SU-DHL-6 (cell line): Measurements from ENCODE around the gene SLC36A1.

Experiments used
- H2AFZ ChIP-seq: fragments of 200-600 bp; sonication (generic); 2 replicates; pipeline ENCODE4 v1.6.1; 2014; ENCODE audit warnings: low read depth, mild to moderate bottlenecking, moderate library complexity, mixed read lengths, antibody characterized with exemption, low read length; ENCODE audit not compliant: severe bottlenecking
- H3F3A ChIP-seq: fragments of 200-600 bp; shearing (Covaris generic); 2 replicates; pipeline ENCODE4 v1.6.0; 2016; ENCODE audit warnings: antibody characterized with exemption, mild to moderate bottlenecking; ENCODE audit not compliant: insufficient read depth
- H3K27ac ChIP-seq: fragments of 200-600 bp; sonication (generic); 2 replicates; pipeline ENCODE4 v1.5.1; 2016; ENCODE audit warnings: low read depth, mild to moderate bottlenecking, low read length, moderate library complexity, mixed read lengths
- H3K27me3 ChIP-seq: fragments of 200-600 bp; sonication (generic), shearing (Covaris generic); 2 replicates; pipeline ENCODE4 v1.6.0; 2014; ENCODE audit warnings: mild to moderate bottlenecking, low read length
- H3K36me3 ChIP-seq: fragments of 200-600 bp; sonication (generic); 2 replicates; pipeline ENCODE4 v1.6.1; 2014; ENCODE audit warnings: mild to moderate bottlenecking, low read length, mixed read lengths
- H3K4me2 ChIP-seq: fragments of 300-600, 200-600 bp; shearing (Covaris generic), sonication (generic); 2 replicates; pipeline ENCODE4 v1.6.0; 2014; ENCODE audit warnings: low read length, low read depth, mild to moderate bottlenecking; ENCODE audit not compliant: poor library complexity, severe bottlenecking
- H3K4me3 ChIP-seq: fragments of 200-600 bp; sonication (generic); 2 replicates; pipeline ENCODE4 v1.5.1; 2014; ENCODE audit warnings: antibody characterized with exemption, low read length, mild to moderate bottlenecking, mixed read lengths; ENCODE audit not compliant: insufficient read depth, poor library complexity, severe bottlenecking
- H3K79me2 ChIP-seq: fragments of 200-600 bp; sonication (generic); 2 replicates; pipeline ENCODE4 v1.6.1; 2014; ENCODE audit warnings: mild to moderate bottlenecking, low read length, moderate library complexity; ENCODE audit not compliant: insufficient read depth
- H3K9ac ChIP-seq: fragments of 200-600 bp; sonication (generic); 2 replicates; pipeline ENCODE4 v1.7.0; 2014; ENCODE audit warnings: mild to moderate bottlenecking, low read length
- H3K9me2 ChIP-seq: fragments of 200-600 bp; sonication (generic); replicated peaks from 2 replicates; pipeline ENCODE4 v1.6.1; 2014; ENCODE audit warnings: low read length; ENCODE audit not compliant: insufficient read depth
- H3K9me3 ChIP-seq: fragments of 200-600 bp; sonication (generic); 2 replicates; pipeline ENCODE4 v1.6.1; 2014; ENCODE audit warnings: low read length, mixed read lengths; ENCODE audit not compliant: insufficient read depth
- H4K20me1 ChIP-seq: fragments of 200-600 bp; sonication (generic); 2 replicates; pipeline ENCODE4 v1.6.1; 2014; ENCODE audit warnings: low read depth, mild to moderate bottlenecking, antibody characterized with exemption, low read length, moderate library complexity, mixed read lengths
- CTCF ChIP-seq: fragments of 200-600 bp; sonication (generic); IDR thresholded peaks from one replicate; pipeline ENCODE4 v1.5.1; 2017; ENCODE audit warnings: antibody characterized with exemption, mild to moderate bottlenecking, low read length, moderate library complexity; ENCODE audit not compliant: insufficient read depth, poor library complexity, severe bottlenecking
- EZH2phosphoT487 ChIP-seq: fragments of 200-600 bp; sonication (generic), shearing (Covaris generic); conservative IDR thresholded peaks from 2 replicates; pipeline ENCODE4 v1.6.1; 2018; ENCODE audit warnings: mild to moderate bottlenecking, antibody characterized with exemption, low read length, moderate library complexity, mixed read lengths

The SLC36A1 gene

GRCh38 chr5:151454166-151454565 lies 6.8 kb downstream of the SLC36A1 start:
- Histone ChIP-seq H3K27me3 (no peaks in the 10 kb centered on the region), H3K36me3 (no peaks in the 10 kb centered on the region), H4K20me1 (no peaks in the 10 kb centered on the region), H3K4me3 (no peak overlapping the region), H3K79me2 (0 out of 2 replicates have a peak, but pooled peaks cover under 1% of the 10 kb centered on the region), H2AFZ (no peak overlapping the region), H3K9me3 (no peaks in the 10 kb centered on the region), H3K27ac (no peak overlapping the region), H3K4me2 (no peak overlapping the region), H3K9me2 (no peaks in the 10 kb centered on the region), H3K9ac (no peak overlapping the region), H3F3A (no peaks in the 10 kb centered on the region)
- TF ChIP-seq CTCF (no peak), EZH2phosphoT487 (no peak)

GRCh38 chr5:151454889-151455288 lies 7.5 kb downstream of the SLC36A1 start:
- Histone ChIP-seq H4K20me1 (no peaks in the 10 kb centered on the region), H3K36me3 (no peaks in the 10 kb centered on the region), H3K79me2 (no peaks in the 10 kb centered on the region), H3K27me3 (no peaks in the 10 kb centered on the region), H3K9ac (no peak overlapping the region), H3F3A (no peaks in the 10 kb centered on the region), H3K9me3 (no peaks in the 10 kb centered on the region), H3K4me2 (no peak overlapping the region), H3K9me2 (no peaks in the 10 kb centered on the region), H3K4me3 (no peak overlapping the region), H2AFZ (no peak overlapping the region), H3K27ac (no peak overlapping the region)
- TF ChIP-seq EZH2phosphoT487 = no peak
- no peak for TF ChIP-seq CTCF

- no peak for TF ChIP-seq EZH2phosphoT487
- H4K20me1 ChIP-seq = no peaks in the 10 kb centered on the region
- no peak overlapping the region for H3K9ac ChIP-seq
- no peak overlapping the region for H3K27ac ChIP-seq
- no peak overlapping the region for H2AFZ ChIP-seq
- no peaks in the 10 kb centered on the region for H3K27me3 ChIP-seq
- H3K9me3 ChIP-seq = no peaks in the 10 kb centered on the region
- no peaks in the 10 kb centered on the region for H3K79me2 ChIP-seq
- no peaks in the 10 kb centered on the region for H3K36me3 ChIP-seq
- no peaks in the 10 kb centered on the region for H3F3A ChIP-seq
- no peak overlapping the region for H3K4me3 ChIP-seq
- H3K9me2 ChIP-seq = no peaks in the 10 kb centered on the region
- no peak overlapping the region for H3K4me2 ChIP-seq
Measured at GRCh38 chr5:151456321-151456940, 9.0 kb downstream of the SLC36A1 start.

GRCh38 chr5:151458314-151458713 lies 10.9 kb downstream of the SLC36A1 start:
- TF ChIP-seq CTCF (no peak), EZH2phosphoT487 (no peak)
- no peaks in the 10 kb centered on the region for H4K20me1 ChIP-seq
- H3F3A ChIP-seq = no peaks in the 10 kb centered on the region

More at GRCh38 chr5:151458314-151458713, 10.9 kb downstream of the SLC36A1 start:
- H3K9me2 ChIP-seq = no peaks in the 10 kb centered on the region
- H3K27me3 ChIP-seq = no peaks in the 10 kb centered on the region
- no peak overlapping the region for H2AFZ ChIP-seq
- H3K36me3 ChIP-seq = no peaks in the 10 kb centered on the region
- H3K79me2 ChIP-seq = no peaks in the 10 kb centered on the region
- H3K27ac ChIP-seq = no peak overlapping the region
- H3K9ac ChIP-seq = no peak overlapping the region
- H3K9me3 ChIP-seq = no peaks in the 10 kb centered on the region
- H3K4me2 ChIP-seq = no peak overlapping the region
- no peak overlapping the region for H3K4me3 ChIP-seq
